H9 (cell line): ENCODE results near the gene ZNF613. TPM values are rescaled to one million over a fixed set of nuclear protein-coding genes. Genes with fewer than 3 reads are reported as not detected.

Experiments
- DNase-seq: peaks from one replicate; pipeline ENCODE4 v3.0.0-alpha.2; 2017
- H2AFZ ChIP-seq: one replicate; pipeline ENCODE4 v1.6.1; 2013; ENCODE audit warnings: mild to moderate bottlenecking, low read length, control low read depth, moderate library complexity
- H2AK5ac ChIP-seq: 2 replicates; pipeline ENCODE4 v1.6.1; 2013; ENCODE audit warnings: low read length, control low read depth, mixed read lengths; ENCODE audit not compliant: insufficient read length
- H2BK120ac ChIP-seq: one replicate; pipeline ENCODE4 v1.6.1; 2013; ENCODE audit warnings: low read depth, mild to moderate bottlenecking, low read length, control low read depth, inconsistent platforms; ENCODE audit not compliant: poor library complexity, severe bottlenecking
- H2BK12ac ChIP-seq: 2 replicates; pipeline ENCODE4 v1.6.1; 2013; ENCODE audit warnings: low read length, control low read depth, mixed read lengths, low read depth; ENCODE audit not compliant: insufficient read length
- H2BK15ac ChIP-seq: 2 replicates; pipeline ENCODE4 v1.6.1; 2013; ENCODE audit warnings: low read depth, low read length, control low read depth
- H2BK20ac ChIP-seq: one replicate; pipeline ENCODE4 v1.6.1; 2013; ENCODE audit warnings: low read depth, mild to moderate bottlenecking, low read length, control low read depth, inconsistent platforms; ENCODE audit not compliant: poor library complexity, severe bottlenecking
- H2BK5ac ChIP-seq: 2 replicates; pipeline ENCODE4 v1.6.1; 2013; ENCODE audit warnings: low read length, control low read depth, mixed read lengths; ENCODE audit not compliant: insufficient read length
- H3K14ac ChIP-seq: 2 replicates; pipeline ENCODE4 v1.6.1; 2013; ENCODE audit warnings: low read length, control low read depth; ENCODE audit not compliant: insufficient read depth
- H3K18ac ChIP-seq: 2 replicates; pipeline ENCODE4 v1.6.1; 2013; ENCODE audit warnings: low read depth, mild to moderate bottlenecking, mixed read lengths, low read length, control low read depth; ENCODE audit not compliant: insufficient read length
- H3K23ac ChIP-seq: 2 replicates; pipeline ENCODE4 v1.6.1; 2013; ENCODE audit warnings: low read length, control low read depth, mixed read lengths, low read depth; ENCODE audit not compliant: insufficient read length
- H3K23me2 ChIP-seq: 2 replicates; pipeline ENCODE4 v1.6.1; 2013; ENCODE audit warnings: low read depth, mild to moderate bottlenecking, mixed read lengths, low read length, control low read depth; ENCODE audit not compliant: insufficient read length, poor library complexity, severe bottlenecking
- H3K27ac ChIP-seq: 2 replicates; pipeline ENCODE4 v1.5.1; 2013; ENCODE audit warnings: low read length, control low read depth, mixed read lengths, low read depth; ENCODE audit not compliant: insufficient read length
- H3K27me3 ChIP-seq: 2 replicates; pipeline ENCODE4 v1.6.1; 2013; ENCODE audit warnings: low read length, control low read depth, inconsistent platforms; ENCODE audit not compliant: insufficient read depth
- H3K4ac ChIP-seq: 2 replicates; pipeline ENCODE4 v1.6.1; 2013; ENCODE audit warnings: low read depth, mild to moderate bottlenecking, control low read depth, inconsistent platforms, low read length, moderate library complexity
- H3K4me1 ChIP-seq: 2 replicates; pipeline ENCODE4 v1.6.1; 2013; ENCODE audit warnings: low read length, control low read depth, inconsistent platforms; ENCODE audit not compliant: insufficient read depth
- H3K4me2 ChIP-seq: 2 replicates; pipeline ENCODE4 v1.6.1; 2013; ENCODE audit warnings: low read length, control low read depth, mixed read lengths; ENCODE audit not compliant: insufficient read length, insufficient read depth
- H3K56ac ChIP-seq: 2 replicates; pipeline ENCODE4 v1.6.1; 2013; ENCODE audit warnings: low read depth, mild to moderate bottlenecking, mixed read lengths, low read length, control low read depth; ENCODE audit not compliant: insufficient read length
- H3K79me1 ChIP-seq: 2 replicates; pipeline ENCODE4 v1.6.1; 2013; ENCODE audit warnings: low read depth, mild to moderate bottlenecking, moderate library complexity, low read length, control low read depth, inconsistent platforms; ENCODE audit not compliant: insufficient read depth, poor library complexity, severe bottlenecking
- H3K79me2 ChIP-seq: 2 replicates; pipeline ENCODE4 v1.6.1; 2013; ENCODE audit warnings: low read length, control low read depth, inconsistent platforms; ENCODE audit not compliant: insufficient read depth
- H3K9ac ChIP-seq: 2 replicates; pipeline ENCODE4 v1.6.1; 2013; ENCODE audit warnings: low read length, control low read depth, mixed read lengths; ENCODE audit not compliant: insufficient read length; ENCODE audit errors: extremely low read depth
- H3K9me3 ChIP-seq: one replicate; pipeline ENCODE4 v1.6.1; 2013; ENCODE audit warnings: low read depth, low read length, inconsistent platforms; ENCODE audit not compliant: control insufficient read depth
- H3T11ph ChIP-seq: one replicate; pipeline ENCODE4 v1.6.1; 2013; ENCODE audit warnings: mild to moderate bottlenecking, low read length, control low read depth, inconsistent platforms
- H4K20me1 ChIP-seq: one replicate; pipeline ENCODE4 v1.6.1; 2013; ENCODE audit not compliant: control insufficient read depth, insufficient read length, insufficient read depth
- H4K5ac ChIP-seq: 2 replicates; pipeline ENCODE4 v1.6.1; 2013; ENCODE audit warnings: low read depth, mild to moderate bottlenecking, mixed read lengths, low read length, control low read depth; ENCODE audit not compliant: insufficient read length
- H4K8ac ChIP-seq: replicated peaks from 2 replicates; pipeline ENCODE4 v1.6.1; 2013; ENCODE audit warnings: low read length, control low read depth, mixed read lengths, low read depth; ENCODE audit not compliant: insufficient read length
- H4K91ac ChIP-seq: 2 replicates; pipeline ENCODE4 v1.6.1; 2013; ENCODE audit warnings: low read depth, mild to moderate bottlenecking, moderate library complexity, mixed read lengths, low read length, control low read depth; ENCODE audit not compliant: insufficient read length
- H3K27ac Mint-ChIP-seq, 3 experiments: 2 replicates in 2 of 3; 3 replicates in 1 of 3; pipeline ENCODE4 v1.8.0; 2020 to 2021; ENCODE audit warnings: mixed read lengths in 3 of 3, mild to moderate bottlenecking in 1 of 3, moderate library complexity in 1 of 3
- H3K27me3 Mint-ChIP-seq: 2 replicates; pipeline ENCODE4 v1.8.0; 2021; ENCODE audit warnings: low read depth, mild to moderate bottlenecking, moderate library complexity, mixed read lengths
- H3K36me3 Mint-ChIP-seq, 3 experiments: 2 replicates in 2 of 3; 3 replicates in 1 of 3; pipeline ENCODE4 v1.8.0; 2020 to 2021; ENCODE audit warnings: low read depth in 3 of 3, mixed read lengths in 3 of 3; ENCODE audit not compliant: insufficient read depth in 1 of 3
- H3K4me1 Mint-ChIP-seq, 2 experiments: 2 replicates each; pipeline ENCODE4 v1.8.0; 2020; ENCODE audit warnings: mixed read lengths in 2 of 2
- H3K4me3 Mint-ChIP-seq, 2 experiments: 2 replicates in 1 of 2; 3 replicates in 1 of 2; pipeline ENCODE4 v1.8.0; 2020 to 2021; ENCODE audit warnings: mild to moderate bottlenecking in 2 of 2, mixed read lengths in 2 of 2, moderate library complexity in 1 of 2
- H3K9me3 Mint-ChIP-seq, 2 experiments: 2 replicates in 1 of 2; 3 replicates in 1 of 2; pipeline ENCODE4 v1.8.0; 2020; ENCODE audit warnings: mild to moderate bottlenecking in 2 of 2, mixed read lengths in 2 of 2, moderate library complexity in 1 of 2
- CTCF ChIP-seq: fragments of 200-600 bp; sonication (generic); conservative IDR thresholded peaks from 3 replicates; pipeline ENCODE4 v1.8.0; 2021; ENCODE audit warnings: antibody characterized with exemption, mild to moderate bottlenecking
- WGBS: extraction: QIAGEN DNeasy Blood & Tissue Kit; methylation state at CpG from one replicate; pipeline ENCODE4 v1.1.7; 2013; ENCODE audit warnings: missing lambda C conversion rate, low lambda C conversion rate, mixed read lengths; ENCODE audit not compliant: insufficient read length; ENCODE audit errors: extremely low coverage; 5-methylcytosine and 5-hydroxymethylcytosine counted together
- total RNA-seq: library from RNA; stranded (reverse); gene quantifications from 2 replicates; pipeline ENCODE4 v1.2.1, GENCODE V29; 2021

The ZNF613 gene
- total RNA-seq, 1 experiment from 2014 or later = 20.6 TPM

DNA sequence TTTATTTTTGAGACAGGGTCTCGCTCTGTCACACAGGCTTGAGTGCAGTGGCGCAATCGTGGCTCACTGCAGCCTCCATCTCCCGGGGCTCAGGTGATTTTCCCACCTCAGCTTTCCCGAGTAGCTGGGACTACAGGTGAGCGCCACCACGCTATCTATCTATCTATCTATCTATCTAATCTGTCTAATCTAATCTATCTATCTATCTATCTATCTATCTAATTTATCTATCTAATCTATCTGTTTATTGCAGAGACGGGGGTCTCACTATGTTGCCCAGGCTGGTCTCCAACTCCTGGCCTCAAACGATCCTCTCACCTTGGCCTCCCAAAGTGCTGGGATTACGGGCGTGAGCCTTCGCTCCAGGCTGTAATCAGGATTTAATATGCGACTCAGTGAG, 587 bp downstream of the ZNF613 start:
- H3K79me1 ChIP-seq = peaks cover 9% of the 10 kb centered on the region
- no peak overlapping the region for H2AK5ac ChIP-seq
- H4K5ac ChIP-seq = no peak overlapping the region
- TF ChIP-seq CTCF = no peak
- H3K4ac ChIP-seq = no peak overlapping the region
- no peak overlapping the region for H3T11ph ChIP-seq
- no peak overlapping the region for H3K27ac ChIP-seq
- peak overlapping the region; percentile 100 for H3K4me3 Mint-ChIP-seq
- no peak overlapping the region for H2AFZ ChIP-seq
- H3K9me3 Mint-ChIP-seq = peaks cover 40 to 64% of the 10 kb centered on the region in 2 experiments
- no peak overlapping the region for H2BK12ac ChIP-seq
- H3K27me3 Mint-ChIP-seq = peaks cover 5% of the 10 kb centered on the region; the same call in 1 of the 2 replicates
- peaks cover 8% of the 10 kb centered on the region for H3K79me2 ChIP-seq
- H3K4me1 Mint-ChIP-seq = peaks cover 14 to 16% of the 10 kb centered on the region in 2 experiments
- no peaks in the 10 kb centered on the region for H4K20me1 ChIP-seq
- no peak overlapping the region for H3K18ac ChIP-seq
- H3K4me2 ChIP-seq = peak overlapping the region; percentile 80
- DNase-seq = no peak
- H4K8ac ChIP-seq = no peak overlapping the region
- no peak overlapping the region for H3K56ac ChIP-seq
- H2BK5ac ChIP-seq = no peak overlapping the region
- peak overlapping the region; percentile 56 for H3K23ac ChIP-seq
- H3K36me3 Mint-ChIP-seq = peaks cover 48 to 72% (median 71%) of the 10 kb centered on the region in 3 experiments
- H2BK120ac ChIP-seq = no peak overlapping the region
- no peak overlapping the region for H2BK20ac ChIP-seq
- H3K9ac ChIP-seq = peak overlapping the region; percentile 93
- peaks cover 3% of the 10 kb centered on the region; the same call in 1 of the 2 replicates for H3K4me1 ChIP-seq
- peaks cover 24% of the 10 kb centered on the region for H3K9me3 ChIP-seq
- H4K91ac ChIP-seq = no peak overlapping the region
- H3K23me2 ChIP-seq = no peaks in the 10 kb centered on the region
- no peak overlapping the region for H2BK15ac ChIP-seq
- H3K27ac Mint-ChIP-seq = peak overlapping the region; percentile 99 to 100 (median 100)
- no peak overlapping the region for H3K14ac ChIP-seq
- no peaks in the 10 kb centered on the region for H3K27me3 ChIP-seq
- WGBS = no CpG with 5 or more reads among the region's 13 CpGs
